Measurements from ENCODE around the gene ALPI.

ALPI gene

DNA sequence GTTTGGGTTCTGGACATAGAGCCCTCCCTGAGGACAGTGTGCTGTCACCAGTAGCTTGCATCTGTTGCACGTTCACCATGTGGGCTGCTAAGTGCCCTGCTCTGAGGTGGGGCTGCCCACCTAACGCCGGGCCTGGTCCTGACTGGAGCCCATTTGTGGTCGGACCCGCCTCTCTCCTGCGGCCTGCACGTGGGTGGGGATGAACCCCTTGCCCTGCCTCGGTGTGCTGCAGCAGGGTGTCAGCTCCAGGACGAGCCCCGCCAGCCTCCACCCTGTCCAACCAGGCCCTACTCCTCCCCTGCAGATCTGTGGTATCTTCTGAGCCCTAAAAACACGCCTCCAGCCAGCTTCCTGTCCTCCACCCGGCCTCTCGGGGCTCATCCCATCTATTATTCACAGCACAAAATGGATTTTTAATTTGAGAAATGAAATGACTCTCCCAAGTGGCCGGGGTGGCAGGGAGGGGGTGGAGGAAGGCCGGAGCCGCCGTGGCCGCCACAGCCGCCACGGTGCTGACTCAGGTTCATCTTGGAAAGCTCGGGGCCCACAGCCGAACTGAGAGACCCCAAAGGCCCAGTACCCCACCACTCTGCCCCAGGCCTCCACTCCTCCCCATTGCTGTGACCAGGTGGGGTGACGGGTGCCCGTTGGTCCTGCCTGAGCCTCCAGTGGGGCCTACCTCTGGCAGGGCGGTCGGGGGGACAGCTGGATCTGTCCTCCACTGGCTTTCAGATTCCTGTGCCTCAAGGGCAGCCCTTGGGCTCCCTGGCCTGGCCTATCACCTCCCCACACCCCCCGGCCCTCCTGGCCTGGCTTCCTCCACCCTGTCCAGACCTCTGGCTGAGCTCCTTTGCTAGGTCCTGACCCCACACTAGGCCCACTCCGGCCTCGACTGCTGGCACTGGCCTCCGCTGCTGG is 34.5 kb downstream of the ALPI start:
- in situ Hi-C loops (cut with MboI; ENCODE audit: low pct_unique_long_range_greater_than_20kb, low sequenced_read_pairs) = no loop called here
- no peak for DNase-seq

DNA sequence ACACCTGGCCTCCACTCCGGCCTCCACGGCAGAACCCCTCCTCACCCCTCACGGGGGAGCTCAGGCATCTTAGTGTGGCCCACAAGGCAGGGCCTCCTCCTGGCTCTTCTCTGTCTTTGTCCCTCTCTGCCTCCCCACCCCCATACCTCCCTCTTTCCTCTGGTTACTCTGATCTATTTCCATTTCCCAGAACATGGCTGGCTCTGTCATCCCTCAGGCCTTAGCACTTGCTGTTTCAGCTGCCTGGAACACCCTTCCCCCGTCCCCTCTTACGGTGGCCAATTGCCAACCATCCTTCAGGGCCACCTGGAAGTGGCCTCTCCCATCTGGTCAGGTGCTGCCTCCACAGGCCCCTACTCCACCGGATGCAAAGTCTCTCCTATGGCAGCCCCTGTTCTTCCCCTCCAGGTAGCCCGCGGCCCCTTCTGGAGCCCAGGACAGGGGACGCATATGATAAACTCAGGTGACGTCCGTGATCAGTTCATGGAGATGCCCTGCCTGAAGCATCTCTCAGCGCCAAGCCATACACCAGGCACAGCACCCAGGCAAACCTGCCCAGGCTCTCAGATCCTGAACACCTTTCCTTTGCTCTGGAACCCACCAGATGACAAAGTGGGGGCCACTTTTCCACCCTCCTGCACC is 35.3 kb downstream of the ALPI start:
- no peak for DNase-seq
- in situ Hi-C loops (cut with MboI; ENCODE audit: low pct_unique_long_range_greater_than_20kb, low sequenced_read_pairs) = no loop called here

DNA sequence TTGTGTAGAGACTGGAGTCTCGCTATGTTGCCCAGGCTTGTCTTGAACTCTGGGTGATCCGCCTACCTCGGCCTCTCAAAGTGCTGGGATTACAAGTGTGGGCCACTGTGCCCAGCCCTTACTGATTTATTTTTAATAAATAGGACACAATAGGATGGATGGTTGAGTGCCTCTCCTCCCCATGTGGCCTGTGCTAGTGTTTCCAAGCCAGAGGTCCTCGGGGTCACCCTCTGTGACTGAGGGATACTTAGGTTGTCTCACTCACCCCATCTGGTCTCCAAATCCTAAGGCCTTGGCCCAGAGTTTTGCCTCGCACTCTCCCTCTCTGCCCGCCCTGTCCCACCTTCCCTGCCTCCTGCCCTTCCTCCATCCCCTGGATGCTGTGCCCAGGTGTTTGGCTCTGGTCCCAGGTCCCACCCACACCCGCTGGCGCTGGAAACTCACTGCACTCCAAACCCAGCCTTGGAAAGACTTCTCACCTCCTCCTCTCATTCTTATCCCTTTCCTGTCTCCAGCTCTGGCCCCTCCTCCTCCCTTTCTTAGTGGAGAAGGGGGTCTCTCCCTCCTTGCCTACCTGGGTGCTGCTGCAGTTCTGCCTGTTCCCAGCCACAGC is 36.4 kb downstream of the ALPI start:
- no peak for DNase-seq
- in situ Hi-C loops (cut with MboI; ENCODE audit: low pct_unique_long_range_greater_than_20kb, low sequenced_read_pairs) = no loop called here

DNA sequence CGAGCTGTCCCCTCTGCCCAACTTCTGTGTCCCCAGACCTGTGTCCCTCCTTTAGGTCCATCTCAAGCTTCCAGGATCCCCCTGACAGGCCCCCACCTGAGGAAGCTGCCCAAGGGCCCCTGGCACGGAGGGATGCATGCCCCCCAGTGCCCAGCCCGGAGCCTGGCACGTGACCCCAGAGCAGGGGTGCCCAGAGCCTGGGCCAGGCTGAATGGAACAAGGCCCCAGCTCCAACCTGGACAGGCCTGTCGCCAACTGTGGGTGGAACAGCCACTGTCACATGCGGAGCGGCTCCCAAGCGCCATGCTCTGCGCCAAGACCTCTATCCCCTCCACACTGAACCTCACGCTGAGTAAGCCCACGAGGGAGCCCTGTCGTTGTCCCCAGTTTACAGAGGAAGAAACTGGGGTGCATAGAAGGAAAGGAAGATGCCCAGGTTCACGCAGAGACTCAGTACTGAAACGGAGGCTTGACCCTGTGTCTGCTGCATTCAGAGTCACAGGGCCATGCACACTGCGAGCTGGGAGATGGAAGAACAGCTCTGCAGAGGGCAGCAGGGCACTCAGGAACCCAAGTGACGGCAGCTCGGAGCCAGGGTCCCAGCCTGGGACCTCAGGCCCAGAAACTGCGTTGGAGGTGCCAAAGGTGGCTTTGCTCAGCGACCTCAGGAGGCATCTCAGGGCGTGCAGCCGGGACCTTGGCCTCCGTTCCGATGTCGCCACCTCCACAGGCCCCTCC is 37.2 kb downstream of the ALPI start:
- in situ Hi-C loops (cut with MboI; ENCODE audit: low pct_unique_long_range_greater_than_20kb, low sequenced_read_pairs) = no loop called here
- DNase-seq = no peak

DNA sequence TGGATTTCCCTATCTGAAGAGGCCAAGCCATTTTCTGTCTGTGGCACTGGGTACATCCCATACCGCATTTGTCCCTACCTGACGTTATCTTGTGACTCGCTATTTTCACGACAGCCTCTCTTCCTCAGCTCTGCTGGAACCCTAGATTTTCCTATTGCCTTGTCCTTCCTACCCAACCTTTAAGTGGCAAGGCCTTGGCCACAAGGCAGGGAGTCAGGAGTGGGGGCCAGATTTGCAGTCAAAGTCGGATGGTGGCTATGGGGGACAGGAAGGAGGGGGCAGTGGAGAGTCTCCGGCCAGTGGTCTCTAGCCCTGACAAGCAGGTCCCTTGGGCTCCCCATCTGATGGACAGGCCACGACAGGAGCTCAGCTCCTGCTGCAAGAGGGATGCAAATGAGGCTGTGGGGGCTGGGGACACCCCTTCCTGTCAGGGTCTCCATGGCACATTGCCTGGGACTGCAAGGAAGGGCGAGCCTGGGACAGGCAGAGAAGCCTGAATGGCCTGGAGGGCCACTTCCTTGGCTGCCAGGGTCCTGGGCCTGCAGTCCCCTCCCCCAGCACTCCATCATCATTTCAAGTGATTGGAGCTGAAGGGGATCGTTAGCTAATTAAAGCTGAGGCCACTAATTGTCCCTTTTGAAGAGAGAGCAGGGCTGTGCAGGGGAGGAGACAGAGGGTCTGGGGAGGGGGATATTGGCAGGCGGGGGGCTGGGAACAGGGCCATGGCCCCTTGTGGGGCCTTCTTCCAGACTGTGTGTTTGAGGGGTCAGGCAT is 37.9 kb downstream of the ALPI start:
- in situ Hi-C loops (cut with MboI; ENCODE audit: low pct_unique_long_range_greater_than_20kb, low sequenced_read_pairs) = no loop called here
- no peak for DNase-seq

DNA sequence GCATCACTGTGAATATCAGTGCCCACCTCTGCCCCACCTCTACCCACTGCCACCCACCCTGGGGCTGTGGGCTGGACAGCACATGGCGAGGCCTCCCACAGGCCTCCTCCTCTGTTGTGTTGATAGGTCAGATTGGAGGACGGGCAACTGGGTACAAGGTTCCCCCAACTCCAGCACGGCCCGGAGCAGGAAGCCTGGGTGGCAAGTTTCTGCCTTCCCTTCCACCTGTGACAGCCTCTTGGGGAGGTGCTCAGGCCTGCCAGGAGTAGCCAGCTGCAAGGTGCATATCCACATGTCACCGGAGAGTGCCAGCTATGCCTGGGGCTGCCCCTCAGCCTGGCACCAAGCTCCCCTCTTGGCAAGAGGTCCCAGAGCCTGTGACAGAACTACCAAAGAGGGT is 38.6 kb downstream of the ALPI start:
- in situ Hi-C loops (cut with MboI; ENCODE audit: low pct_unique_long_range_greater_than_20kb, low sequenced_read_pairs) = no loop called here

DNA sequence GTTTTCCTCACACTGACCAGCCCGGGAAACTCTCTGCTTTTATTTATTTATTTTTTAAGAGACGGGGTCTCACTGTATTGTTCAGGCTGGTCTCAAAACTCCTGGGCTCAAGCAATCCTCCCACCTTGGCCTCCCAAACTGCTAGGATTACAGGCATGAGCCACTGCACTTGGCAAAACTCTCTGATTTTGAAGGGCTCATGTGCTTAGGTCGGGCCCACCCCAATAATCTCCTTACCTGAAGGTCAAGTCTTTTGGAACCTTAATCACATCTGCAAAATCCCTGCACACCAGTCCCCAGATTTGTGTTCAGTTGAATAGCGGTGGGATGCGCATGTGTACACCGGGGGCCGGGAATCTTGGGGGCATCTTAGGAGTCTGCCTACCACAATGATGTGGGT is 39.3 kb downstream of the ALPI start:
- no peak for DNase-seq
- in situ Hi-C loops (cut with MboI; ENCODE audit: low pct_unique_long_range_greater_than_20kb, low sequenced_read_pairs) = no loop called here

More for the DNA sequence above, 38.6 kb downstream of the ALPI start:
- DNase-seq = no peak

DNA sequence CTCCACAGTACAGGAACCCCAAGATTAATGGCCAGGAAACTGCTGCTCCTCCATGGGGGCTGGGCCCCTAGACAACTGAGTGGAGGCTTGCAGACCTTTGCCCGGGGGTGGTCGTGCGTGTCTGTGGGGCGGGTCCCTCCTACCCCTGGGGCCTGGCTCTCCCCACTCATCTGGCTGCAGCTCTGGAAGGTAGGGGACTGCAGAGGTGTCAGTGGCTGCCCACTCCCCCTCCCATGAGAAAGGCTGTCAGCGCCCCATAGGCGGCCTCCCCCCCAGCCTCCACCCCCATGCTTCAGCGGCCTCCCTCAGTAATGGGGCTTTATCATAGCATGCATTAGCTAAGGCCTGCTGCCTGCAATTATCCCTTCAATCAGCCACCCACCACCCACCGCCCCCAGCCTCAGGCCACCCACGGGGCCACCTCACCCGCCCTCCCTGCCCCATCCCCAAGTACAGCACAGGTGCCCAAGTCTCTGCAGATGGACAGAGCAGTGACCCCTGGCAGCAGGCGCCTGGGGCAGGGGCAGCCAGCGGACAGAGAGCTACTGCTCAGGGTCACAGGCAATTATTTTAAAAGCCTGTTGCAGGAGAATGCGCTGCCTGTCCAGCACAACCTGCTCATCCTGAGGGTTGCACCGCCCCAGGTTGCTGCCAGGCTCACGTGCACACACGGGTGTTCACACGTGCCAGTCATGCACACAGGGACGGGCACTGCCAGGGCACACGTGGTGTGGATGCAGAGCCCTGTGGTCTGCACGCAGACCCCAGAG is 40.7 kb downstream of the ALPI start:
- in situ Hi-C loops (cut with MboI; ENCODE audit: low pct_unique_long_range_greater_than_20kb, low sequenced_read_pairs) = no loop called here
- DNase-seq = no peak

DNA sequence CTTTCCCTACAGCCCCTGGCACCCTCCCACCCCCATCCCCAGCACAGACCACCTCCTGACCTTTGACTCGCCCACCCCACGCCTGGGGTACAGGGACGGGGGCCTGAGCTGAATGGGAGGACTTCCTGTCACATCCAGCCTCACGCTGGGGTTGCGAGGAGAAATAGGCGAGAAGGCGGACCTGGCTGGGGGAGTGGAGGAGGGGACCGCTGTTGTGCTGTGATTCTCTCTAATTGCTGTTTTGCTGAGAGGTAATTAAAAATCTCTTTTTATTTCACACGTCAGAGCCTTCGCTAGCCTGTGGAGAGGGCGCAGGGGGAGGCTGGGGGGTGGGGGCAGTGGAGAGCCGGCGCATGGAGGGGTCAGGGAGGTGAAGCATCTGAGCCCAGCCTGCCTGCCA is 41.4 kb downstream of the ALPI start:
- DNase-seq = no peak
- in situ Hi-C loops (cut with MboI; ENCODE audit: low pct_unique_long_range_greater_than_20kb, low sequenced_read_pairs) = no loop called here

DNA sequence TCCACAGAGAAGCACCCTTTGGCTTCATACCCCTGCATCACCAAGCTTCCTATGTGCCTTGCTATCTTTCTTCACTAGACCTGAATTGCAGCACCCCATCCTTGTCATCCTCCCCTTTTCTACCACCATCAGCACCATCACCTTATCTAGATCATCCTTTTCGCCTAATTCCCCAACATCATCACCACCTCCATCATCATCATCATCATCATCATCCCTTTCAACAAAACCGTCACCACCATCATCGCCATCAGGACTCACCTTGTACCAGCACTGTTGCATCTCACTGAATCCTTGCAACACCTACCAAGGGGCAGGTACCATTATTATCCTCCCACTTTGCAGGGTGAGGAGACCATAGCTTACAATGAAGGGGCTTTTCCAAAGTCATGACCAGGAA is 42.5 kb downstream of the ALPI start:
- DNase-seq = no peak
- in situ Hi-C loops (cut with MboI; ENCODE audit: low pct_unique_long_range_greater_than_20kb, low sequenced_read_pairs) = no loop called here

DNA sequence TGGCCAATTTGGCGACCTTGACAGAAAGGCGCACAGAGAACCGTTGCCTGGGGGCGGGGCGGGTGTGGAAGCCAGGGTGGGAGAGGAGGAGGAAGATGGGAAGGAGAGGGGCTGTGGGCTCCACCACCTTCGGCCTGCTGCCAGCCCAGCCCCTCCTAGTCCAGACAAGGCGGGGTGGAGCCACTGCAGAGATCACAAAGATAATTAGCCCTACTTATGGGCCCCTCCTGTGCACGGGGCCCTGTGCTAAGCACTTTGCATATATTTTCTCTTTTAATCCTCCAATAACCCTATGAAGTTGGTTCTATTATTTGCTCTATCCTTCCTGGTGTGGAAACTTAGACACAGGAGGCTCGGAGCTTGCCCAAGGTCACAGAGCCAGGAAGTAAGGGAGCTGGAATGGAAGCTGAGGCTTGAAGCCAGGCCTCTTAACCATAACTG is 45.4 kb downstream of the ALPI start:
- no peak for DNase-seq
- in situ Hi-C loops (cut with MboI; ENCODE audit: low pct_unique_long_range_greater_than_20kb, low sequenced_read_pairs) = no loop called here

DNA sequence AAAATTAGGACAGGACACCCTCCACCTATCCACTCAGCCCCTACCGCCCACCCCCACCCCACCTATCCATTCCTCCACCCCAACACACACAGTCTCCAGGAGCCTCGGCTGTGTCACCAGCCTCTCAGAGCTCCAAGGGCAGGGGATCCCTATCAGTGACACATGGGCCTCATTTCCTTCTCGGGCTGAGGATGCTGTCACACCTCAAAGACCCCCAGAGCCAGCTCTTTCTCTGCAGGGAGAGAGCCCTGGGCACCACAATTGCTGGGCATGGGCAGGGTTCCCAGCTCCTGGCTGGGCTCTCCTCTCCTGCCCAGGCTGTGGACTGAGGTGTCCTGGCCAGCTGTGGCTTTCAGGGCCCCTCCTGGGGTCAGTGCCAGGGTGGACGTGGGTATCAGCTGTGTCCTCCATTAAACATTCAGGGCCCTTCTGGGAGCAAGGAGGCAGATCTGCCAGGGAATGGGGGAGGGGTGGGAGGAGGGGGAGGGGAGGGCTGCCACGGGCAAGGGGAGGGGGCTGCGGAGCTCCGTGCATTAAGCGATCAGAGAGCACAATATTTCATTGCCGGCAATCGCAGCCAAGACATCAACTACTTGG is 45.9 kb downstream of the ALPI start:
- DNase-seq = no peak
- in situ Hi-C loops (cut with MboI; ENCODE audit: low pct_unique_long_range_greater_than_20kb, low sequenced_read_pairs) = no loop called here

DNA sequence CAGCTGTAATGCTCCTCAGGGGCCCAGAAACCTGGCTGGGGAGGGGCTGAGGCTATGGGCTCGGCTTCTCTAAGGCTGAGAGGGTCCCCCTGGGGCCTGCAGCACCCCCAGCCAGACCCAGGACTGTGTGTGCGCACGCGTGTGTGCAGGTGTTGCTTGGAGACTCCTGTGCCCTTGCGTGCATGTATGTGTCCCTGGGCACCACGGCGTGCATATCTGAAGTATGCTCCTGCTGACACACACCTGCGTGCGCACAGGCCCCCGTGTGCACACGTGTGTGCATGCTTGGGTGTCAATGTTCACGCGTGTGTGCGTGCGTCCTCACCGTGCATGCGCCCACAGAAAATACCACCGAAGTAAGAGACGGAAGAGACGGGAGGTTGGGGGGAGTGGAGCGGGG is 46.6 kb downstream of the ALPI start:
- no peak for DNase-seq
- in situ Hi-C loops (cut with MboI; ENCODE audit: low pct_unique_long_range_greater_than_20kb, low sequenced_read_pairs) = no loop called here

DNA sequence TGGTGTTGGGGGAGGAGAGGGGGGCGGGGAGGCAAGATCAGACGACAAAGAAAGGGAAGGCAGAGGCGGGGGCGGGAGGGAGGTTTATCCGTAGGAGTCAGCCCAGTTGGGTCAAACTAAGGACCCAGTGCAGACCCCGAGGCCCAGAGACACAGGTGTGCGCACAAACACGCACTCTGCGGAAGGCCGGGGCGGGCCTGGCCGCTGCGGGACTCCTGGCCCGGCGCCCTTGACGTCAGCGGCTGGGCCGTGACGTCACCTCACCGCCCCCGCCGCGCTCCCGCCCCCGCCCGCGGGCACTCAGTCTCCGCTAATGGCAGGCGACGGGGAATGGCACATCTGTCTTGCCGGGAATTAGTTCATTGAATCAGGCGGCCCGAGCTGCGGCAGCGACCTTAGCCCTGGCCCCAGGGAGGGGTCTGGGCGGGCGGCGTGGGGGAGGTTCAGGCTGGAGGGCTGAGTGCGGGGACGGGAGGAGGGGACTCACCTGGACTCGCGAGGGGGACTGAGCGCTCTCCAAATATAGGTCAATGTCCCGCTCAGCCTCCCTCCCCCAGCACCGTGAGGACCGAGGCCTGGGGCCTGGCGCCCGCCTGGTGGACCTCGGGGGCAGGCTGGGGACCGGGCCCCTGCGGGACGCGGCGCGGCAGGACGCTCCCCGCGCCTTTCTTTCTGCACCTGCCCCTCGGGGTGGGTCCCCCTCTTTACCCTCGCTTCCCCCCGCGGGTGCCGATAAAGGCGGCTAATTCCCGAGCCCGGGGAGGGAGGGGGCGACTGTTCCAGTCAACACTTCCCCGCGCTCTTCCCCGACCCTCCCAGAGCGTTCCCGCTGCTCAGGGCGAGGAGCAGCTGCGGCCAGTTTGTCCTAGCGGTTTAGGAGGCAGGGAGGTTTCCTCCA is 47.2 kb downstream of the ALPI start:
- no peak for DNase-seq
- in situ Hi-C loops (cut with MboI; ENCODE audit: low pct_unique_long_range_greater_than_20kb, low sequenced_read_pairs) = no loop called here

DNA sequence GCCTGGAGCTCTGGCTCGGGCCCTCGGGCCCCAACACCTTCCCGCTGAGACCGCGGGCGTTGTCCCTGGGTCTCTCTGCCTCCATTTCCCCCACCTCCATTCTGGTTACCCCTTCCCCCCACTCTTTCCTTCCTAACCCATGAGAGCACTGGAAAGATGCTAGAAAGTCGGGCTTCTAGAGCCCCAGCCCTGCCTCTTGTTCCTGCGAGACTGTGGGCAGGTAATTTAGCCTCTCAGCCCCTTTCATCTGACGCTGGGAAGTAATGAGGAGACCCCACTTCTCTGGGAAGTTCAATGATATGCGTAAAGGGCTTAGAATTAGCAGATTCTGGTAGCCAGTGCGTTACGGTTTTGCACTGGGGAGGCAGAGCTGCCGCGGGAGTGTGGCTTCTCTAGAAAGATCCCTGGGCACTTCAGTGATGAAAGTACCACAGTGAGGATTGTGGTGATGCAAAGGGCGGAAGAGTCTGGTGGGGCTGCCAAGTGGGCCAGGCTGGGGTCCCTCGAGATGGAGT is 47.9 kb downstream of the ALPI start:
- no peak for DNase-seq
- in situ Hi-C loops (cut with MboI; ENCODE audit: low pct_unique_long_range_greater_than_20kb, low sequenced_read_pairs) = no loop called here

DNA sequence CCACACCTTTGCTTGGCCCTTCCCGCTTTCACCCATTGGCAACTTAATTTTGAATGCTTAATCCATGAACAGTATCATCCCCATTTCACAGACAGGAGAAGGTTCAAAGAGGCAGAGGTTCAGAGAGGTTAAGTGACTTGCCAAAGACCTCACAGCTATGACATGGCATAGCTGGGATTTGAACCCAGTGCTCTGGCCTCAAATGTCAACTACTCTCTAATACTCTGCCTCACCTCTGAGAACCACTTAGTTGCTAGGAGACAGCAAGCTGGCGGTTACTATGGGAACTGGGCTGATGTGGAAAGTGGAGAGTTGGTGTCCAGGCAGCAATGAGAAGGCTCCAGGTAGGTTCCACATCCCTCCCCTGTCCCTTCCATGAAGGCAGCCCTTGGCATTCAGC is 48.5 kb downstream of the ALPI start:
- in situ Hi-C loops (cut with MboI; ENCODE audit: low pct_unique_long_range_greater_than_20kb, low sequenced_read_pairs) = no loop called here
- no peak for DNase-seq

DNA sequence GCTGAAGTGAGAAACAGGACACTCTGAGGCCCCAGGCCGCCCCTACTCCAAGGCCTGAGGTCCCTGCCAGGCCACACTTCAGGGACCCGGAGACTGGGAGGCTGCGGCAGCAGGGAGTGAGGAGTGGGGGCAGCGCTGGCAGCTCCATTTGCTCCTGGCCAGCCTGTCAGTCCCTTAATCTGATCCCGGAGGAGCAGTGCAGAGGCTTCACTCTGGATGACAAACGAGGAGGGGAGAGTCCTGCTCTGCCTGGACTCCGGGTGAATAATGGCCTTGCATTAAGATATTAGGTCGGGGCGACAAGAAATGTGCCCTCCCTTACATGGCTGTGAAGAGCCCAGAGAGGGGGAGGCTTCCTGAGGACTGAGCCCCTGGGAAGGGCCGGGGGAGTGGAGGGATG is 49.9 kb downstream of the ALPI start:
- no peak for DNase-seq

More for the DNA sequence above, 49.9 kb downstream of the ALPI start:
- in situ Hi-C loops (cut with MboI; ENCODE audit: low pct_unique_long_range_greater_than_20kb, low sequenced_read_pairs) = no loop called here

Measured in KBM-7 (cell line).